Measurements from ENCODE around the gene PACSIN1. TPM values are rescaled to one million over a fixed set of nuclear protein-coding genes. Genes with fewer than 3 reads are reported as not detected.
A peak's percentile ranks its signal among the peaks of the same experiment; 100 is the strongest.

Gene PACSIN1
- total RNA-seq, 4 donors from 2014 or later: 0.28 TPM; not detected in 3

DNA sequence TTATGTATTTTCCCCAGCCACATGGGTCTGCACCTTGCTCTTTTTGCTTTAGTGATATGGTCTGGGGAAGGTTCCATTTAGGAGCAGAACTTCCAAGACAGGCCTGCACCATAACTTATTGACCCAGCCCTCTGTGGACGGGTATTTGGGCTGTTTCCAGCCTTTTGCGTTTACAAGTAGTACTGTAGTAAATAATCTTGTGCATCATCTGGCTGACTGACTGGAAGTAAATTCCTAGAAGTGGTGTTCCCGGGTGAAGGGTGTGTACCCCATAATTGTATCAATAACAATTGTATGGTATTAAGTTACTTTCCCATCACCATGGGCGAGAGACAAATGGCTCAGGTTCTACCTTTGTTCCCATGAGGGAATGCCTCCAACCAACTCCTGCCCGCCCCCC, 58.6 kb downstream of the PACSIN1 start:
- Histone ChIP-seq H3K4me3 (no peak overlapping the region), H3K36me3 (no peaks in the 10 kb centered on the region), H3K27ac (peak overlapping the region in 1 of 2 donors; percentile 47), H3K4me1 (no peaks in the 10 kb centered on the region), H3K27me3 (no peaks in the 10 kb centered on the region), H3K9me3 (no peaks in the 10 kb centered on the region)
- intact Hi-C loops (cut with DNase I; ENCODE audit: low total_unique reads): no loop called here
- DNase-seq: no peak
- TF ChIP-seq, protein P1, sequence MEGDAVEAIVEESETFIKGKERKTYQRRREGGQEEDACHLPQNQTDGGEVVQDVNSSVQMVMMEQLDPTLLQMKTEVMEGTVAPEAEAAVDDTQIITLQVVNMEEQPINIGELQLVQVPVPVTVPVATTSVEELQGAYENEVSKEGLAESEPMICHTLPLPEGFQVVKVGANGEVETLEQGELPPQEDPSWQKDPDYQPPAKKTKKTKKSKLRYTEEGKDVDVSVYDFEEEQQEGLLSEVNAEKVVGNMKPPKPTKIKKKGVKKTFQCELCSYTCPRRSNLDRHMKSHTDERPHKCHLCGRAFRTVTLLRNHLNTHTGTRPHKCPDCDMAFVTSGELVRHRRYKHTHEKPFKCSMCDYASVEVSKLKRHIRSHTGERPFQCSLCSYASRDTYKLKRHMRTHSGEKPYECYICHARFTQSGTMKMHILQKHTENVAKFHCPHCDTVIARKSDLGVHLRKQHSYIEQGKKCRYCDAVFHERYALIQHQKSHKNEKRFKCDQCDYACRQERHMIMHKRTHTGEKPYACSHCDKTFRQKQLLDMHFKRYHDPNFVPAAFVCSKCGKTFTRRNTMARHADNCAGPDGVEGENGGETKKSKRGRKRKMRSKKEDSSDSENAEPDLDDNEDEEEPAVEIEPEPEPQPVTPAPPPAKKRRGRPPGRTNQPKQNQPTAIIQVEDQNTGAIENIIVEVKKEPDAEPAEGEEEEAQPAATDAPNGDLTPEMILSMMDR (IDR thresholded peaks at IDR 0.05): no peak

DNA sequence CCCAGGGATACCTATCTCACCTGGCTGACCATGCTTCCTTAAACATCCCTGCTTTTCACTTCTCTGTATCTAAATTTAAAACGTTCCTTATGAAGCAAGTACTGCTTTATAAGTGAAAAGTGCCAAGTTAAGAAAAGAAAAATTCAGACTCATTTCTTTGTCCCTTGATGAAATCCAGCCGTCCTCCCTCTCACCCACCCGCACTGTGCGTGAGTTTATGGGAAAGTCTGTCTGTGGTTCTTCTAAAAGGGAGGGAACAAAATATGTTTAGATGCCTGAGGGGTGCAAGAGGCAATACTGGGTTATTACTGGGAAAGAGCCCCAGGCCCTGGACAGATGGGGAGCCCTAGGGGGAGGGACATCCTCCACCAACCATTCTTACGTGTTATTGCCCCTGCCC, 59.1 kb downstream of the PACSIN1 start:
- Histone ChIP-seq H3K4me3 (no peak overlapping the region), H3K27ac (peak overlapping the region in 1 of 2 donors; percentile 47), H3K36me3 (no peaks in the 10 kb centered on the region), H3K9me3 (no peaks in the 10 kb centered on the region), H3K27me3 (no peaks in the 10 kb centered on the region), H3K4me1 (no peaks in the 10 kb centered on the region)
- intact Hi-C loops (cut with DNase I; ENCODE audit: low total_unique reads): no loop called here
- no peak for DNase-seq
- TF ChIP-seq POLR2A (IDR thresholded peaks at IDR 0.05): no peak
- TF ChIP-seq, protein P1 (IDR thresholded peaks at IDR 0.05): no peak

DNA sequence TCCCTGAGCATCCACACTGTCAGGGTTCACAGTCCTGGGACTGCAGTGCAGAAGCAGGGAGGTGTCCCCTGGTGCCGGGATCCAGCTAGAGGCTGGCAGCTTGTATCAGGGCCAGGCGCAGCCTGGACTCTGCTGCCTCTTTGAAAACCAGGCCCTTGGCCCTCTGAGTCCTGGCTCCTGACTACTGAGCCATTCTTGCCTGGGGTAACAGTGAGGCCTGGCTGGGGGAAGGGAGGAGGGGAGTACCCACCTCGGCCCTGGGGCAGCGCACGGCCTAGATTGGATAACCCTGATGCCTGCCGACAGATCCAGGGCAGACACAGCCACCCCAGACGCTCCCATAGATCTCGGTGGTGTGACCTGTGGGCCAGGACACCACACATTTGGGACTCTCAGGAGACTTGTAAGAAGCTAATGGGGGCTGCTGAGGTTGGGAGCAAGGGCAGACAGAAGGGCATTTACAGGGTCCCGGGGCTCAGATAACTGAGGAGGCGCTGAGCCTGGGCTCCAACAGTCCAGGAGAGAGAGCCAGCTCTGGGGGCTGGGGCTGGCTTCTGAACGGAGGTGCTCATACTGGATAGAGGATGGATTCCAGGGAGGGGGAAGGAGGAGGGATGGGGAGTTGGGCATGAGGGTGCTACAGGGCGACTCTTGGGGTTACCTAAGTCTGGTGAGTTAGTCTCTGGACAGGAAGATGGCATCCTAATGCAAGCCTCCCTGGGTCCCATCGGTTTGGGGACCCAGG, 59.7 kb downstream of the PACSIN1 start:
- Histone ChIP-seq H3K4me1 (no peaks in the 10 kb centered on the region), H3K9me3 (no peaks in the 10 kb centered on the region), H3K4me3 (no peak overlapping the region), H3K36me3 (no peaks in the 10 kb centered on the region), H3K27ac (peak overlapping the region; percentile 47 to 67), H3K27me3 (no peaks in the 10 kb centered on the region)
- TF ChIP-seq, protein P1 (IDR thresholded peaks at IDR 0.05): no peak
- no peak for TF ChIP-seq POLR2A (IDR thresholded peaks at IDR 0.05)
- DNase-seq: no peak
- intact Hi-C loops (cut with DNase I; ENCODE audit: low total_unique reads): no loop called here

DNA sequence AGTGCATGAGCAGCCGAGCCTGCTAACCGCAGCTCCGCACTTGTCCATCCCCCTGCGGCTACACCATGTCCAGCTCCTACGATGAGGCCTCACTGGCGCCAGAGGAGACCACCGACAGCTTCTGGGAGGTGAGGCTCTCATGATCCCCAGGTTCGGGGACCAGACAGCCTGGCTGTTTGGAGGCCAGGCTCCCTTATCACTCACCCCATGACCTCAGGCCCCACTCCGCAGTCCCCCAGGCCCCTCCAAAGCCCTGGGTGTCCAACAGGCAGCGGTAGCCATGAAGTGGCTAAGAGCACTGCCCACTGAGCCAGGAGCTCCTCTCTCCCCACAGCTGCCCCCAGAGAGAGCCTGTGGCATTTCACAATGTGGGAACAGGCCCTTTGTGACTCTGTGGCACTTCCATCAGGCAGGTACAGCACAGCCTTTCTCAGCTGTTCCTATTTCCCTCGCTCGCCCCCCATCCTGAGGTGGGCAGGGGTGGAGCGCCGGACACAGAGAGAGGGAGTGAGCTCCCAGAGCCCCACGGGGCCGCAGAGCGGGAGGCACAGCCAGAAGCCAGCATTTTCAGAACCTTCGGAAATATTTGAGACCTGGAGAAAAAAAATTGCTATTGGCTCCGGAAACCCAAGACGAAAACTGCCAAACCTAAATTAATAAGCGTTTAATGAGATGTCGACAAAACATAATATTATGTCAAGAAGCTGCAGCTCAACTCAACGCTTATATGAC, 60.5 kb downstream of the PACSIN1 start:
- DNase-seq: peak in 1 of 2 donors; percentile 31
- intact Hi-C loops (cut with DNase I; ENCODE audit: low total_unique reads): no loop called here
- Histone ChIP-seq H3K27me3 (no peaks in the 10 kb centered on the region), H3K4me1 (no peaks in the 10 kb centered on the region), H3K9me3 (no peaks in the 10 kb centered on the region), H3K27ac (peak overlapping the region; percentile 63 to 67), H3K4me3 (no peak overlapping the region), H3K36me3 (no peaks in the 10 kb centered on the region)
- TF ChIP-seq POLR2A (IDR thresholded peaks at IDR 0.05): no peak
- TF ChIP-seq, protein P1 (IDR thresholded peaks at IDR 0.05): no peak
